ENCODE results near the gene TGFBI. TPM values are rescaled to one million over a fixed set of nuclear protein-coding genes. Genes with fewer than 3 reads are reported as not detected.
A peak's percentile ranks its signal among the peaks of the same experiment; 100 is the strongest.

The TGFBI gene
- total RNA-seq, 6 donors from 2014 or later = 51.0 to 189 (median 126) TPM

- no peak for DNase-seq
- Histone ChIP-seq H3K36me3 (peaks cover 0 to 10% (median 0%) of the 10 kb centered on the region in 4 donors), H3K27me3 (no peaks in the 10 kb centered on the region), H3K27ac (no peak overlapping the region), H3K9me3 (no peaks in the 10 kb centered on the region), H3K4me1 (peaks cover 3 to 16% (median 11%) of the 10 kb centered on the region in 4 donors), H3K4me3 (no peak overlapping the region)
- no peak for ATAC-seq (ENCODE audit: low FRiP score in 2 of 2)
- TF ChIP-seq CTCF (IDR thresholded peaks at IDR 0.05) (no peak), POLR2AphosphoS5 (IDR thresholded peaks at IDR 0.05) (no peak), POLR2A (IDR thresholded peaks at IDR 0.05) (no peak), EP300 (IDR thresholded peaks at IDR 0.05) (no peak)
- WGBS, 2 donors = 92% methylated on average over 8 of the region's 8 CpGs
Observed at GRCh38 chr5:136063778-136064465, 35.1 kb downstream of the TGFBI start.

GRCh38 chr5:136064510-136064909, 35.7 kb downstream of the TGFBI start:
- H3K4me1 ChIP-seq = peaks cover 3 to 16% (median 11%) of the 10 kb centered on the region in 4 donors
- ATAC-seq (ENCODE audit: low FRiP score in 2 of 2) = peak in 1 of 2 donors; percentile 25
- H3K27me3 ChIP-seq = no peaks in the 10 kb centered on the region
- 72 to 79% methylated on average over 3 to 4 of the region's 4 CpGs for WGBS, 2 donors
- no peak overlapping the region for H3K27ac ChIP-seq
- H3K4me3 ChIP-seq = no peak overlapping the region
- TF ChIP-seq POLR2AphosphoS5 (IDR thresholded peaks at IDR 0.05) (no peak), CTCF (IDR thresholded peaks at IDR 0.05) (no peak), POLR2A (IDR thresholded peaks at IDR 0.05) (no peak), EP300 (IDR thresholded peaks at IDR 0.05) (no peak)
- DNase-seq = no peak
- H3K36me3 ChIP-seq = peaks cover 0 to 10% (median 0%) of the 10 kb centered on the region in 4 donors
- no peaks in the 10 kb centered on the region for H3K9me3 ChIP-seq

- H3K27ac ChIP-seq = no peak overlapping the region
- no peaks in the 10 kb centered on the region for H3K27me3 ChIP-seq
- H3K4me1 ChIP-seq = peaks cover 3 to 16% (median 11%) of the 10 kb centered on the region in 4 donors
- H3K36me3 ChIP-seq = peaks cover 0 to 10% (median 0%) of the 10 kb centered on the region in 4 donors
- no peak overlapping the region for H3K4me3 ChIP-seq
- ATAC-seq (ENCODE audit: low FRiP score in 2 of 2) (no peak), DNase-seq (no peak)
- 89 to 93% methylated on average over 2 of the region's 2 CpGs for WGBS, 2 donors
- H3K9me3 ChIP-seq = no peaks in the 10 kb centered on the region
- no peak for TF ChIP-seq POLR2A (IDR thresholded peaks at IDR 0.05)
- no peak for TF ChIP-seq POLR2AphosphoS5 (IDR thresholded peaks at IDR 0.05)
- no peak for TF ChIP-seq CTCF (IDR thresholded peaks at IDR 0.05)
- no peak for TF ChIP-seq EP300 (IDR thresholded peaks at IDR 0.05)
Observed at GRCh38 chr5:136065588-136065987, 36.8 kb downstream of the TGFBI start.

GRCh38 chr5:136066661-136067271, 38.0 kb downstream of the TGFBI start:
- peaks cover 3 to 14% (median 10%) of the 10 kb centered on the region in 4 donors for H3K4me1 ChIP-seq

More at GRCh38 chr5:136066661-136067271, 38.0 kb downstream of the TGFBI start:
- ATAC-seq (ENCODE audit: low FRiP score in 2 of 2) = peak; percentile 64 to 69
- TF ChIP-seq POLR2AphosphoS5 (IDR thresholded peaks at IDR 0.05) (no peak), CTCF (IDR thresholded peaks at IDR 0.05) (peak in 2 of 6 experiments; percentile 5 to 11)
- no peak for DNase-seq
- H3K9me3 ChIP-seq = no peaks in the 10 kb centered on the region
- 59 to 66% methylated on average over 3 to 4 of the region's 4 CpGs for WGBS, 2 donors
- peaks cover 0 to 2% (median 0%) of the 10 kb centered on the region in 4 donors for H3K36me3 ChIP-seq
- H3K4me3 ChIP-seq = no peak overlapping the region
- H3K27me3 ChIP-seq = no peaks in the 10 kb centered on the region
- no peak overlapping the region for H3K27ac ChIP-seq

Data from upper lobe of left lung (tissue), 6 donors.